ENCODE measurements around the gene TRAF6. TPM values are rescaled to one million over a fixed set of nuclear protein-coding genes. Genes with fewer than 3 reads are reported as not detected.
"Not testable (repeated sequence)": the region's sequence is repeated elsewhere in the genome, so short reads cannot be mapped to it uniquely, and the experiment has no call there.

Gene TRAF6
- 6.9 and 7.7 TPM in 2 replicates for total RNA-seq (2014; rRNA removed; shearing (Covaris generic))

GRCh38 chr11:36509694-36510593 is at the start of gene TRAF6:
TSS of gene TRAF6 (minus strand) at chr11:36510272. CDS start at chr11:36501515, 8,757 bp downstream.
- DNase-seq (ENCODE audit: low spot score), result peak; percentile 83

GRCh38 chr11:36558571-36559413 is 48.7 kb upstream of the TRAF6 start:
- DNase-seq (ENCODE audit: low spot score), result no peak

GRCh38 chr11:36557991-36558390 is 47.9 kb upstream of the TRAF6 start:
- no peak for DNase-seq (ENCODE audit: low spot score)

GRCh38 chr11:36557390-36557789 is 47.3 kb upstream of the TRAF6 start:
- not testable (repeated sequence) for DNase-seq (ENCODE audit: low spot score)

GRCh38 chr11:36550385-36551115 is 40.5 kb upstream of the TRAF6 start:
- DNase-seq (ENCODE audit: low spot score), result no peak

GRCh38 chr11:36540998-36541397 is 30.9 kb upstream of the TRAF6 start:
- DNase-seq (ENCODE audit: low spot score), result peak; percentile 47

GRCh38 chr11:36534276-36534840 is 24.3 kb upstream of the TRAF6 start:
- no peak for DNase-seq (ENCODE audit: low spot score)

- DNase-seq (ENCODE audit: low spot score), result no peak
Observed at GRCh38 chr11:36532941-36533601, 23.0 kb upstream of the TRAF6 start.

- no peak for DNase-seq (ENCODE audit: low spot score)
Observed at GRCh38 chr11:36530840-36531239, 20.8 kb upstream of the TRAF6 start.

- DNase-seq (ENCODE audit: low spot score), result no peak
Observed at GRCh38 chr11:36513965-36514364, 3.9 kb upstream of the TRAF6 start.

GRCh38 chr11:36512016-36512415 is 1.9 kb upstream of the TRAF6 start:
- DNase-seq (ENCODE audit: low spot score), result no peak

GRCh38 chr11:36511062-36511461 is 990 bp upstream of the TRAF6 start:
- DNase-seq (ENCODE audit: low spot score), result not testable (repeated sequence)

GRCh38 chr11:36510594-36510942 is 496 bp upstream of the TRAF6 start:
- DNase-seq (ENCODE audit: low spot score), result peak; percentile 27

- peak; percentile 27 for DNase-seq (ENCODE audit: low spot score)
Observed at GRCh38 chr11:36509201-36509639, 852 bp downstream of the TRAF6 start.

GRCh38 chr11:36508743-36509142 is 1.3 kb downstream of the TRAF6 start:
- DNase-seq (ENCODE audit: low spot score), result no peak

- DNase-seq (ENCODE audit: low spot score), result no peak
Observed at GRCh38 chr11:36507824-36508489, 2.1 kb downstream of the TRAF6 start.

- DNase-seq (ENCODE audit: low spot score), result no peak
Observed at GRCh38 chr11:36501236-36501635, 8.8 kb downstream of the TRAF6 start.

- DNase-seq (ENCODE audit: low spot score), result peak; percentile 94
Observed at GRCh38 chr11:36500315-36500721, 9.8 kb downstream of the TRAF6 start.

- DNase-seq (ENCODE audit: low spot score), result no peak
Observed at GRCh38 chr11:36499315-36499714, 10.8 kb downstream of the TRAF6 start.

GRCh38 chr11:36498721-36499120 is 11.4 kb downstream of the TRAF6 start:
- no peak for DNase-seq (ENCODE audit: low spot score)
